ENCODE data around the gene TANGO6. TPM values are rescaled to one million over a fixed set of nuclear protein-coding genes. Genes with fewer than 3 reads are reported as not detected.

Gene TANGO6
- total RNA-seq, 1 donor from 2014 or later: 12.8 TPM

- H3K36me3 Mint-ChIP-seq: no peaks in the 10 kb centered on the region
- peaks cover 4% of the 10 kb centered on the region for H3K27me3 Mint-ChIP-seq (ENCODE audit: insufficient read depth, low read depth)
- H3K9ac ChIP-seq: no peak overlapping the region
- H2AFZ ChIP-seq (replicated peaks): no peak overlapping the region
- no peaks in the 10 kb centered on the region for H3K9me3 ChIP-seq (ENCODE audit: low read depth)
- TF ChIP-seq EZH2 (IDR thresholded peaks at IDR 0.05) (no peak), CTCF (IDR thresholded peaks at IDR 0.05) (no peak), EZH2phosphoT487 (IDR thresholded peaks at IDR 0.05) (no peak)
- H3K27ac ChIP-seq: no peak overlapping the region
- peaks cover 16% of the 10 kb centered on the region for H3F3A ChIP-seq (ENCODE audit: low read depth)
- H3K4me2 ChIP-seq: no peak overlapping the region
- peaks cover 12% of the 10 kb centered on the region for H3K4me1 Mint-ChIP-seq
- no peak overlapping the region for H3K4me3 ChIP-seq
- no peaks in the 10 kb centered on the region for H3K27me3 ChIP-seq
- no peaks in the 10 kb centered on the region for H3K79me2 ChIP-seq (ENCODE audit: low read depth)
- H3K27ac Mint-ChIP-seq: no peak overlapping the region
- peaks cover 10% of the 10 kb centered on the region for H3K4me1 ChIP-seq
- no peaks in the 10 kb centered on the region for H3K36me3 ChIP-seq
- DNase-seq (ENCODE audit: low spot score): no peak
- no peak overlapping the region for H3K4me3 Mint-ChIP-seq
- H4K20me1 ChIP-seq (ENCODE audit: low read depth): no peaks in the 10 kb centered on the region
- no peaks in the 10 kb centered on the region for H3K9me3 Mint-ChIP-seq
These were observed 250.6 kb downstream of the TANGO6 start for GRCh38 chr16:69093974-69094373.

- no peaks in the 10 kb centered on the region for H3K36me3 ChIP-seq
- Mint-ChIP-seq H3K9me3 (no peaks in the 10 kb centered on the region), H3K27ac (no peak overlapping the region), H3K36me3 (no peaks in the 10 kb centered on the region), H3K27me3 (ENCODE audit: insufficient read depth, low read depth) (peaks cover 4% of the 10 kb centered on the region), H3K4me3 (no peak overlapping the region), H3K4me1 (peaks cover 8% of the 10 kb centered on the region)
- no peak overlapping the region for H3K4me3 ChIP-seq
- no peak overlapping the region for H3K9ac ChIP-seq
- H3F3A ChIP-seq (ENCODE audit: low read depth): peaks cover 13% of the 10 kb centered on the region
- H2AFZ ChIP-seq (replicated peaks): no peak overlapping the region
- no peak for DNase-seq (ENCODE audit: low spot score)
- no peaks in the 10 kb centered on the region for H3K27me3 ChIP-seq
- TF ChIP-seq CTCF (IDR thresholded peaks at IDR 0.05) (no peak), EZH2 (IDR thresholded peaks at IDR 0.05) (no peak), EZH2phosphoT487 (IDR thresholded peaks at IDR 0.05) (no peak)
- no peaks in the 10 kb centered on the region for H4K20me1 ChIP-seq (ENCODE audit: low read depth)
- peaks cover 5% of the 10 kb centered on the region for H3K4me1 ChIP-seq
- no peaks in the 10 kb centered on the region for H3K9me3 ChIP-seq (ENCODE audit: low read depth)
- no peaks in the 10 kb centered on the region for H3K79me2 ChIP-seq (ENCODE audit: low read depth)
- H3K4me2 ChIP-seq: no peak overlapping the region
- H3K27ac ChIP-seq: no peak overlapping the region
These were observed 251.2 kb downstream of the TANGO6 start for GRCh38 chr16:69094501-69094900.

GRCh38 chr16:69095193-69095592, 251.9 kb downstream of the TANGO6 start:
- no peak overlapping the region for H3K4me2 ChIP-seq
- no peak overlapping the region for H3K9ac ChIP-seq
- H3F3A ChIP-seq (ENCODE audit: low read depth): peaks cover 19% of the 10 kb centered on the region
- no peak for DNase-seq (ENCODE audit: low spot score)
- H3K4me3 ChIP-seq: no peak overlapping the region
- no peaks in the 10 kb centered on the region for H3K36me3 Mint-ChIP-seq
- H3K9me3 ChIP-seq (ENCODE audit: low read depth): no peaks in the 10 kb centered on the region
- no peaks in the 10 kb centered on the region for H3K27me3 ChIP-seq
- no peak overlapping the region for H3K4me3 Mint-ChIP-seq
- H3K4me1 Mint-ChIP-seq: peaks cover 12% of the 10 kb centered on the region
- H3K27ac Mint-ChIP-seq: no peak overlapping the region
- H3K4me1 ChIP-seq: peaks cover 5% of the 10 kb centered on the region
- no peaks in the 10 kb centered on the region for H4K20me1 ChIP-seq (ENCODE audit: low read depth)
- no peaks in the 10 kb centered on the region for H3K79me2 ChIP-seq (ENCODE audit: low read depth)
- no peaks in the 10 kb centered on the region for H3K36me3 ChIP-seq
- H2AFZ ChIP-seq (replicated peaks): no peak overlapping the region
- TF ChIP-seq EZH2 (IDR thresholded peaks at IDR 0.05) (no peak), CTCF (IDR thresholded peaks at IDR 0.05) (no peak), EZH2phosphoT487 (IDR thresholded peaks at IDR 0.05) (no peak)
- H3K9me3 Mint-ChIP-seq: no peaks in the 10 kb centered on the region
- peaks cover 4% of the 10 kb centered on the region for H3K27me3 Mint-ChIP-seq (ENCODE audit: insufficient read depth, low read depth)
- H3K27ac ChIP-seq: no peak overlapping the region
